ENCODE data around the gene PDE4DIP.
"Not testable (repeated sequence)": the region's sequence is repeated elsewhere in the genome, so short reads cannot be mapped to it uniquely, and the experiment has no call there.

PDE4DIP gene

GRCh38 chr1:148844220-148844619 is at the start of gene PDE4DIP:
Gene PDE4DIP, plus strand, starts transcription at chr1:148844428. Its CDS starts 347 bp downstream, at chr1:148844775.
- DNase-seq (ENCODE audit: low read depth, low spot score), result not testable (repeated sequence)

- not testable (repeated sequence) for DNase-seq (ENCODE audit: low read depth, low spot score)
These were observed 35.8 kb upstream of the PDE4DIP start for GRCh38 chr1:148808268-148808928.

GRCh38 chr1:148808929-148809283 is 35.3 kb upstream of the PDE4DIP start:
- not testable (repeated sequence) for DNase-seq (ENCODE audit: low read depth, low spot score)

- not testable (repeated sequence) for DNase-seq (ENCODE audit: low read depth, low spot score)
These were observed 22.0 kb upstream of the PDE4DIP start for GRCh38 chr1:148822180-148822579.

GRCh38 chr1:148823822-148824221 is 20.4 kb upstream of the PDE4DIP start:
- not testable (repeated sequence) for DNase-seq (ENCODE audit: low read depth, low spot score)

GRCh38 chr1:148825029-148825428 is 19.2 kb upstream of the PDE4DIP start:
- DNase-seq (ENCODE audit: low read depth, low spot score), result not testable (repeated sequence)

GRCh38 chr1:148828531-148828930 is 15.7 kb upstream of the PDE4DIP start:
- not testable (repeated sequence) for DNase-seq (ENCODE audit: low read depth, low spot score)

- DNase-seq (ENCODE audit: low read depth, low spot score), result not testable (repeated sequence)
These were observed 15.3 kb upstream of the PDE4DIP start for GRCh38 chr1:148828962-148829361.

- DNase-seq (ENCODE audit: low read depth, low spot score), result not testable (repeated sequence)
These were observed 14.9 kb upstream of the PDE4DIP start for GRCh38 chr1:148829365-148829764.

- not testable (repeated sequence) for DNase-seq (ENCODE audit: low read depth, low spot score)
These were observed 3.0 kb upstream of the PDE4DIP start for GRCh38 chr1:148841262-148841661.

GRCh38 chr1:148844651-148845050 is 423 bp downstream of the PDE4DIP start:
- DNase-seq (ENCODE audit: low read depth, low spot score), result not testable (repeated sequence)

- not testable (repeated sequence) for DNase-seq (ENCODE audit: low read depth, low spot score)
These were observed 840 bp downstream of the PDE4DIP start for GRCh38 chr1:148845068-148845467.

GRCh38 chr1:148850347-148850746 is 6.1 kb downstream of the PDE4DIP start:
- not testable (repeated sequence) for DNase-seq (ENCODE audit: low read depth, low spot score)

- not testable (repeated sequence) for DNase-seq (ENCODE audit: low read depth, low spot score)
These were observed 6.6 kb downstream of the PDE4DIP start for GRCh38 chr1:148850840-148851239.

GRCh38 chr1:148851684-148852083 is 7.5 kb downstream of the PDE4DIP start:
- DNase-seq (ENCODE audit: low read depth, low spot score), result not testable (repeated sequence)

GRCh38 chr1:148853363-148853762 is 9.1 kb downstream of the PDE4DIP start:
- DNase-seq (ENCODE audit: low read depth, low spot score), result not testable (repeated sequence)

GRCh38 chr1:148854063-148854462 is 9.8 kb downstream of the PDE4DIP start:
- not testable (repeated sequence) for DNase-seq (ENCODE audit: low read depth, low spot score)

GRCh38 chr1:148855367-148855766 is 11.1 kb downstream of the PDE4DIP start:
- not testable (repeated sequence) for DNase-seq (ENCODE audit: low read depth, low spot score)

GRCh38 chr1:148860049-148860448 is 15.8 kb downstream of the PDE4DIP start:
- DNase-seq (ENCODE audit: low read depth, low spot score), result not testable (repeated sequence)

- not testable (repeated sequence) for DNase-seq (ENCODE audit: low read depth, low spot score)
These were observed 16.5 kb downstream of the PDE4DIP start for GRCh38 chr1:148860579-148861259.

- DNase-seq (ENCODE audit: low read depth, low spot score), result not testable (repeated sequence)
These were observed 18.4 kb downstream of the PDE4DIP start for GRCh38 chr1:148862590-148862989.

- DNase-seq (ENCODE audit: low read depth, low spot score), result not testable (repeated sequence)
These were observed 24.9 kb downstream of the PDE4DIP start for GRCh38 chr1:148868924-148869633.
